HG02943 (cell line): ENCODE data around the gene FER.
"Not testable (repeated sequence)": the region's sequence is repeated elsewhere in the genome, so short reads cannot be mapped to it uniquely, and the experiment has no call there.

Source experiments
- ATAC-seq: cut with Tn5 transposase; IDR thresholded peaks from one replicate; pipeline ENCODE4 v1.9.1; 2021; ENCODE audit warnings: mild to moderate bottlenecking, low read depth, moderate library complexity; ENCODE audit not compliant: unreplicated experiment

The FER gene

DNA sequence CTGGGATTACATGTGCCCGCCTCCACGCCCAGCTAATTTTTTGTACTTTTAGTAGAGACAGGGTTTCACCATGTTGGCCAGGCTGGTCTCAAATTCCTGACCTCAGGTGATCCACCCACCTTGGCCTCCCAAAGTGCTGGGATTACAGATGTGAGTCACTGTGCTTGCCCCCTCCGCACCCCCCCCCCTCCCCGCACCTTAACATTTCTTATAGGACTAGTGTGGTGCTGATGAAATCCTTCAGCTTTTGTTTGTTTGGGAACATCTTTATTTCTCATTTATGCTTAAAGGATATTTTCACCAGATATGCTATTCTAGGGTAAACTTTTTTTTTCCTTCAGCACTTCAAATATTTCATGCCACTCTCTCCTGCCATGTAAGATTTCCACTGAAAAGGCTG lies 46.7 kb downstream of the FER start:
- not testable (repeated sequence) for ATAC-seq

DNA sequence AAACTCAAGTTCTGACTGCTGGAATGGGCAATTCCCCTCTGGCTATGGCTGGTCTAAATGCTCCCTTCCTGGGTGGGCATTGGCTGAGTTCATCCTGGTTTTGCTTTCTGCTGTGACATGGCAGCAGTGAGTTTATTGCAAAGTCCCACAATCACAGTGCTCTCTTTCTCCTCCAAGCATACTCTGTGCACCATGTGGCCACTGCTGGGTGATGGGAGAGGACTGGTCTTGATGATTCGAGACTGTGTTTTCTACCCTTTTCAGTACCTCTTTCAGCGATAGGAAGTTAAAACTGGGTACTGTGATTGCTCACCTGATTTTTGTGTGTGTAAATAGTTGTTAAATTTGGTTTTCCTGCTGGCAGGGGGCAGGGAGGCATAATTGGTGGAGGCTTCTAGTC lies 49.7 kb downstream of the FER start:
- no peak for ATAC-seq

DNA sequence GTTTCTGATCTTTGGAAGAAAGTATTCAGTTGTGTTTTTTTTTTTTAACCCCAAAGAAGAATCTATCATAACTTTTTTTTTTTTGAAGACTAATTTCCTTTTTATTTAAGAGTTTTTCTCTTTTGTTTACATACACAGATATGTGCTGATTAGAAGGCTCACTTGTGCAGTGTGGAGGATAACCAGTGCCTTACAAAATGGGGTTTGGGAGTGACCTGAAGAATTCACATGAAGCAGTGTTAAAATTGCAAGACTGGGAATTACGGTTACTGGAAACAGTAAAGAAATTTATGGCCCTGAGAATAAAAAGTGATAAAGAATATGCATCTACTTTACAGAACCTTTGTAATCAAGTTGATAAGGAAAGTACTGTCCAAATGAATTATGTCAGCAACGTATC lies 50.3 kb downstream of the FER start:
- ATAC-seq = no peak

DNA sequence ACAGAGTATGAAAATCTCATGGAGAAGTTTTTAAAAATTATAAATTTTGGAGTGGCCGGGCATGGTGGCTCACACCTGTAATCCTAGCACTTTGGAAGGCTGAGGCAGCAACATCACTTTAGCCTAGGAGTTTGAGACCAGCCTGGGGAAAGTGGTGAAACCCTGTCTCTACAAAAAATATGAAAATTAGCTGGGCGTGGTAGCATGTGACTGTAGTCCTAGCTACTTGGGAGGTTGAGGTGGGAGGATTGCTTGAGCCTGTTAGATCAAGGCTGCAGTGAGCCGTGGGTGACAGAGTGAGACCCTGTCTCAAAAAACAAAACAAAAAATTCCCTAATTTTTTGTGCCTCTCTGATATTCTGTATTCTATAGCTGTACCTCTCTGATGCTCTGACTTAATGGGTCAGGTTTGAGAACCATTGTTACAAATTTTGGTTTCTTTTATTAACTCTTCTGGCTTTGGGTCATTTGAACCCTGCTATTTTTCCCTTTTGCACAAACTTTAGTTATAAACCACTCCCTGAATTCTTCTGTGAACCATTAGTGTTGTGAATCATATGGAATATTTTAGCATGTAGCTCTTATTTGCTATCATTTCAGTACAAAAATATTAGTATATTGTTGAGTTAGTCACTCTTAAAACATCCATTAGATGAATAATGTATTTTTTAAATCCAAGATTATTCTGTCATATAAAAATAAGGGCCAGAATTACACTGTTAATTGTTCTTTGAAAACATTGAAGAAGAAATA lies 51.0 kb downstream of the FER start:
- ATAC-seq = no peak

DNA sequence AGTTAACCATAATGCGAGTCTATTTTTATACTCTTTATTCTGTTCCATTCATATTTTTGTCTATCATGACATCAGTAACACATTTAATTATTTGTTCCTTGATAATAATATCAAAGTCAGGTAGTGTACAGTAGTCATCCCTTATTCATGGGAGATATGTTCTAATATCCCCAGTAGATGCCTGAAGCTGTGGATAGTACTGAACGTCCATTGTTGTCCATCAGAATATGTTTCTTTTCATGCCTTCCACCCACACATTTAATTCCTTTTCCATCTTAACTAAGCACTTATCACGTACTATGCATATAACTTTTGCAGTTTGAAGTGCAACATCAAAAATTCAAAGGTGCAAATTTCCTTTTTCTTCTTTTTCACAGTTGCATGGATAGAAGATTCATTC lies 53.6 kb downstream of the FER start:
- ATAC-seq = no peak

DNA sequence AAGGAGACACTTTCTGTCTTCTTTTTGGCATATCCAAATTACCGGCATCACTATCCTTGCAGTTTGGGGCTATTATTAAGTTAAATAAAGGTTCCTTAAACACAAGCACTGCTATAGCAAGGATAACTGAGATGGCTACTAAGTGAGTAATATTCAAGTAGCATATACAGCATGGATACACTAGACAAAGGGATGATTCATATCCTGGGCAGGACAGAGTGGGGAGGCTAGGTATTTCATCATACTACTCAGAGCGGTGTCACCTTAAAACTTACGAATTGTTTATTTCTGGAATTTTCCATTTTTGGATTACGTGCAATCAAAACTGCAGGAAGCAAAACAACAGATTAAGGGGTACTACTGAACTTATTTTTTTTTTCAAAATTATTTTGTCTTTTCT lies 54.1 kb downstream of the FER start:
- ATAC-seq = no peak

DNA sequence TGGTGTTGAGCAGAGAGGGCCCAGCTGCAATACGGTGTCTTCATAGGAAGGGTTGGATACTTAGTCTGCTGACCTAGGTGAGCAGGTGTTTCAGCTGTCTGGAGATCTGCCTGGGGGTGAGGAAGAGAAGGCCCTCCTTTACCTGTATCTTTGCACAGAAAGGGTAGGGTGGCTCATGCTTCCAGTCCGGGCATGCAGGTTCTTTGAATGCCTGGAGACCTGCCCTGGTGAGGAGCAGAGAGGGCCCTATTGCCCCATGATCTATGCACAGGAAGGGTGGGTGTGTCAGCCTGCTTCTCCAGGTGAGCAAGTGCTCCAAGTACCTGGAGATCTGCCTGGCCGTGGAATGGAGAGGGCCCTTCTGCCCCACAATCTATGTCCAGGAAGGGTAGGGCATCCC lies 63.0 kb downstream of the FER start:
- ATAC-seq = no peak

DNA sequence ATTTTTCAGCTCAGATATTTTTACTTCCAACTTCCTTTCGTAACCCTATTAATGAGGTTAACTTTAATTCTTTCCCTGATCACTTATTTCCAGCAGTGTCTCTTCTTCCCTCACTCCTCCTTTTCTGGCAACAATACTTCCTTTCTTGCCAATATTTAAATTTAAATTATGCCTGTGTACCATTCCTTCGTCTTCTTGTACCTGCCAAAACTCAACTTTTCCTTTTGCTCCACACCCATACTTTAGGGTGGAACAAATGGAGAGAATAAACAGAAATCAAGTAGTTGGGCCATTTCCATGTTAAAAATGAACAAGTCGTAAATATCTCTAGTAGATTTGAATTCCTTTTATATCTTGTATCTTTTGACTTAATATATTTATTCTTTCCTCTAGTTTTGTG lies 66.0 kb downstream of the FER start:
- ATAC-seq = no peak

DNA sequence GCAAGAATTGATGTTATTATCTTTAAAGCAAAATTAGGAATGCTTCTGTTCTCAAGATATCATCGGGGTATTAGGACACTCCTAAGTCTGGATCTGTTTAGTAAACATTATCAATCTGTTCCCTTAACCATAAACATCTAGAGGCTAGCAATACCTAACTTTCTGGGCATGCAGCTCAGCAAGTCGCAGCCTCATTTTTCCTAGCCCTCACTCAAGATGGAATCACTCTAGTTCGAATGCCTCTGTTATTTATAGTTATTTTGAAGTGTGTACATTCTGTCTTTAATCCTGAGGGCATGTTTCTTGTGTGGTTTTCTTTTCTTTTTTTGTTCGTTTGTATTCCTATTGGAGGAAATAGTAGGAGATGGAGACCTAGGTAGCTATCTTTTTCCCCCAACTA lies 66.9 kb downstream of the FER start:
- ATAC-seq = no peak

DNA sequence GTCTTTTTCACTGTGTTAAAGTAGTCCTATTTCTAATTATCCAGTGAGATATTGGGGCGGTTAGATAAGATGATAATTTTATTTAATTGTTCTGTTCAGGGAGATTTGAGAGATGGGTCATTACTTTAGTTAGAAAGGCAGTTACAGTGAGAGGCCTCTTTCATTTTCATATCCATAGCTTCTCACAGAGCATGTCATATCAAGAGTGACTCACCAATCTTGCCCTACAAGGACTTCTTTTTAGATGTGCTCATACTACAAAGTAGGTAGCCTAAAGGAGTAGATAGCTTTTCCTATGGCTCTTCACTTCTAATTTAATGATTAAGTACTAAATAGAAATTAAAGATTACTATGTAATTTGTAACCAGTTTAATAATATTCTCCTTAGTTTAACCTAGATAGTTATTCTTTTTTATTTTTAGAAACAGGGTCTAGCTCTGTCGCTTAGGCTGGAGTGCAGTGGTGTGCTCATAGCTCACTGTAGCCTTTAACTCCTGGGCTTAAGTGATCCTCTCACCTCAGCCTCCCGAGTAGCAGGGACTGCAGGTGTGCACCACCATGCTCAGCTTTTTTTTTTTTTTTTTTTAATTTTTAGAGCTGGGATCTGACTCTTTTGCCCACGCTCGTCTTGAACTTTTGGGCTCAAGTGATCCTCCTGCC lies 71.0 kb downstream of the FER start:
- ATAC-seq = peak; percentile 92

DNA sequence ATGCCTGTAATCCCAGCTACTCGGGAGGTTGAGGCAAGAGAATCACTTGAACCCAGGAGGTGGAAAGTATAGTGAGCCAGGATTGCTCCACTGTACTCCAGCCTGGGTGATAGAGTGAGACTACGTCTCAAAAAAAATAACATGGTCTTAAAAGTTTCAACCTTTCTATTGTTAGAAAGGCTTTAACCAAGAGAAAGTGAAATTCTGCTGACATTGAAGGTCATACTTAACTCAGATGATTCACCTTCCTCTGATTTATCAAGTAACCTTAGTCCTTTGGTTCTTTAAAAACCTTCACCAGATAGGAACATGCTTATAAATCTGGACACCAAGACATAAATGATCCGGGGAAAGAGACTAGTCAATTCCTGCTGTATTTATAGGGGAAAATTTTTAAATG lies 73.3 kb downstream of the FER start:
- ATAC-seq = no peak

DNA sequence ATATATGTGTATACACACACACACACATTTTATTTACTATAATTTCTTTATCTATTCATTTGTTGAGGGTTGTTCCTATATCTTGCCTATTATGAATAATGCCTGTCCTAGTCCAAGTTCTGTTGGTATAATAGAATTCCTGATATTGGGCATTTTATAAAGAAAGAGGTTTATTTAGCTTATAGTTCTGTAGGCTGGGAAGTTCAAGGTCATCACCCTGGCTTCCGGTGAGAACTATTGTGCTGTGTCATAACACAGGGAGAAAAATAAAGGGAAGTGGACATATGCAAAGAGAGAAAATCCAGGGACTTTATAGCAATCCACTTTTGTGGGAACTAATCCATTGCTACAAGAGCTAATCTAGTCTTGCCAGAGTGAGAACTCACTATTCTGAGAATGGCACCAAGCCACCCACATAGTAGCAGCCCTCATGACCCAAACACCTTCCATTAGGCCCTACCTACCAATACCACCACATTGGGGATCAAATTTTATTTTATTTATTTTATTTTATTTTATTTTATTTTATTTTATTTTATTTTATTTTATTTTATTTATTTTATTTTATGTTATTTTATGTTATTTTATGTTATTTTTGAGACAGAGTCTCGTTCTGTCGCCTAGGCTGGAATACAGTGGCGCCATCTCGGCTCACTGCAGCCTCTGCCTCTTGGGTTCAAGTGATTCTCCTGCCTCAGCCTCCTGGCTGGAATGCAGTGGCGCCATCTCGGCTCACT lies 74.7 kb downstream of the FER start:
- ATAC-seq = no peak

DNA sequence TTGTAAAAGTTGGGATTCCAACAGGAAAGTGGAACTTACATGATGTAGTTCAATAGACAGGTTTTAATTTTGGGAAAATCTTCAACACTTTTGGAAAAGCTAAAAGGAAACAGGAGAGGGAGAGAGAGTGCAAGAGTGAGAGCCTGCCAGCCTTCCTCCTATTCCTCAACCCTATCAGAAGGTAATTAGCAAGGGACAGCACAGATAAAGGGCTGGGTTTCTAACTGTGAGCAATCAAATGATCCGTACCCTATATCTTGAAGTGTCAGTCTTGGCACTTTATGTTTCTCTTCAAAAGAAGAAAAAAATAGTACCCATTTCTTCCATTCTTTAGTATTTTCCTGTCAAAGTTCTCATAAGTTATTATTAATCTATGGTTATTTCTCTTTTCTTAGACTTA lies 79.4 kb downstream of the FER start:
- ATAC-seq = no peak

DNA sequence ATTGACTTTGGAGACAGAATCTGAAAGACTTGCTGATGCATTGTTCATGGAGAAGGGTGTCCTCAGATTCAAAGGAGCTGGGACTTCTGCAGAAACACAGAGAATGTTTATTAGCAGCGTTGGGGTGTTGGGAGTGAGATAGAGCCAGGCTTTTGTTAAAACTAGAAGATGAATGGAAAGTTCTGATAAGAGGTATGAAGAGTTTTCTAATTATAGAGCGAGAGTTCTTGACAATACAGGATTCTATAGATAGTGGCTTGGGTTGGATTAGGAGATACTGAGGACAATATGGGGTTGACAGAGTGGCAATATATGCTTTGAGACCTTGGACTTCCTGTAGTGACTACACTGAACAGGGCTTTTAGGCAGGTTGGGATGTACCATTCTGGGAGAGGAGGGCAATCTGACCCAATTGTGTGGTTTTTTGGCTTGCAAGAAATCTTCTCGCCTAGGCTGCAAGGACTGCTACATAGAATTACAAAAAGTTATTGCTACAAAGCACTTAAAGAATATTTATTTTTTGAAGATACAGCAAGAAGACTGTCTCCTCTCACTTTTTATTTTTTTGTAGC lies 83.1 kb downstream of the FER start:
- ATAC-seq = no peak

DNA sequence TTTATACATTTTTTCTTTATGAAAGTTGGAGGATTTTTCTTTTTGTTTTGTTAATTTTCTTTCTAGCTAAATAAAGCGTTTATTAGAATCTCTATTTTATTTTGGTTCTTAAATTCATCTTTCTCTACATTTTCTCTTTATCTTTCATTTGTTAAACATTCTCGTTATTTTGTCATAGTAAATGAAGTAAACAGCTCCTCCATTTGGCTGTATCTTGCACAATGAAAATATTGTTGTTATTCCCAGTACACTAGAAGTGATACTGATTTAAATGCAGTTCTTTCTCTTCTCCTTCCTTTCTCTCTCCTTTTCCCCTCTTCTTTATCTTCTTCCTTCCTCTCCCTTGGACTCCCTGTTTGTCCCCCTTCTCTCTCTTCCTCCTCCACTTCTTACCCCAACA lies 88.8 kb downstream of the FER start:
- no peak for ATAC-seq

DNA sequence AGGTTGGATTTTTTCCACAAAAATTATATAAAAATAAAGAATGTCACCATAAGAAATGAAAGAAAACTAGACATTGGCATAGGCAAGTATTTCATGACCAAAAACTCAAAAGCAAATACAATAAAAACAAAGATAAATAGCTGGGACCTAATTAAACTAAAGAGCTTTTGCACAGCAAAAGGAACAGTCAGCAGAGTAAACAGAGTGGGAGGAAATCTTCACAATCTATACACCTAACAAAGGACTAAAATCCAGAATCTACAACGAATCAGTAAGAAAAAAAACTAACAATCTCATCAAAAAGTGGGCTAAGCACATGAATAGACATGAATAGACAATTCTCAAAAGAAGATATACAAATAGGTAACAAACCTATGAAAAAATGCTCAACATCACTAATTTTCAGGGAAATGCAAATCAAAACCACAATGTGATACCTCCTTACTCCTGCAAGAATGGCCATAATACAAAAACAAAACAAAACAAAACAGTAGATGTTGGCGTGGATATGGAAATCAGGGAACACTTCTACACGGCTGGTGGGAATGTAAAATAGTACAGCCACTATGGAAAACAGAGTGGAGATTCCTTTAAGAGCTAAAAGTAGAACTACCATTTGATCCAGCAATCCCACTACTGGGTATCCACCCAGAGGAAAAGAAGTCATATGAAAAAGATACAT lies 94.7 kb downstream of the FER start:
- not testable (repeated sequence) for ATAC-seq

DNA sequence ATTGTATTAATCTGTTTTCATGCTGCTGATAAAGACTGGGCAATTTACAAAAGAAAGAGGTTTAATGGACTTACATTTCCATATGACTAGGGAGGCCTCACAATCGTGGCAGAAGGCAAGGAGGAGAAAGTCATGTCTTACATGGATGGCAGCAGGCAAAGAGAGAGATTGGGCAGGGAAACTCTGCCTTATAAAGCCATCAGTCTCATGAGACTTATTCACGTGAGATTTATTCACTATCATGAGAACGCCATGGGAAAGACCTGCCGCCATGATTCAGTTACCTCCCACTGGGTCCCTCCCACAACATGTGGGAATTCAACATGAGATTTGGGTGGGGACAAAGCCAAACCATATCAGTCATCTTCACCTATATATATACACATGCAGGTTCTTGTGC lies 103.4 kb downstream of the FER start:
- not testable (repeated sequence) for ATAC-seq

DNA sequence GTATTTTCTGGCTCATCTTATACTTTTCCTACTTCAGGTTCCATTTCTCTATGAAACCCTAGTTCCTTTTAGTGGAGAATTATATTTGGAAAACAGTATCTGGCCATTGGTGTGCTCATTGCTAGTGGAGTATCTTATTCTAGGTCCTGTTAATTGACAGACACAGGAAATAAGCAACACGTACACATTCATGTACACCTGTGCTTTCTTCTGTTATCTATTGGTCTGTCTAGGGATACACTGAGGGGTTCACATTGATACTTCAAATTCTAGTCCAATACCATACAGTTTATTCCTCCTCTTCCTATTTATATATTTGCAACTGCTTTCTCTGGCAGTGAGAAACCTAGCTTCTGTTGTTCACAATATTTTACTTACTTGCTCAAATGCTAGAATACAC lies 110.2 kb downstream of the FER start:
- ATAC-seq = no peak

DNA sequence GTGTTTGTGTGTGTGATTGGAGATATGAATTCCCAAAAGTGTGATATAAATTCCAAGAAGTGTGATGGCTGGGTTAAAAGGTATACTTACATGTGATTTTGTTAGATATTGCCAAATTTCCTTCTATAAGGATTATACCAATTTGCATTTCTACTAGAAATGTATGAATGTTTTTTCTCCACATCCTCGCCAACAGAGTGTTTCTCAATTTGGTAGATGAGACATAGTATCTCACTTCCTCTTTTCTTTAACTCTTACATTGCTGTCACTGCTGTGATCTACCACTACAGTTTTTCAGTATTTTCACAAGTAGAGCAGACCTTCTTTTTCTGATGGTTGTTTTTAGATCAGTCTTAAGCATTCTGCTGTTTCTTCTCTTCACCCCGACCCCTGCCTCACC lies 111.3 kb downstream of the FER start:
- ATAC-seq = peak; percentile 90

DNA sequence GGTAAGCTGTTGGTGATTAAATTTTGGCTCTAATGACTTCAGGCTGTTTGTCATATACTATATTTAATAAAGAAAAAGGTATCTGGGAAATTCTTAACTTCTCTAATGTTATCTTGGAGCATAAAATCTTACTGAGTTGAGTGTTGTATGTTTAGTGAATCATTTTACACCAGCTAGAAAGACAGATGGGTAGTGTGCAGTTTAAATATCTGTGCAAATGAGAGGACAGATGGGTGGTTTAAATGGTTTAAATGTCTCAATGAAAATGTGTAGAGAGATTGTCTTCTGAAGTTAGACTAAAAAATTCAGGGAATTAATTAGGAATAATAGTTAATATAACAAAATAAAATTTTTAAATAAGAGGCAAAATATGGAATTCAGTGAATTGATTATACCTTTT lies 114.5 kb downstream of the FER start:
- ATAC-seq = no peak

DNA sequence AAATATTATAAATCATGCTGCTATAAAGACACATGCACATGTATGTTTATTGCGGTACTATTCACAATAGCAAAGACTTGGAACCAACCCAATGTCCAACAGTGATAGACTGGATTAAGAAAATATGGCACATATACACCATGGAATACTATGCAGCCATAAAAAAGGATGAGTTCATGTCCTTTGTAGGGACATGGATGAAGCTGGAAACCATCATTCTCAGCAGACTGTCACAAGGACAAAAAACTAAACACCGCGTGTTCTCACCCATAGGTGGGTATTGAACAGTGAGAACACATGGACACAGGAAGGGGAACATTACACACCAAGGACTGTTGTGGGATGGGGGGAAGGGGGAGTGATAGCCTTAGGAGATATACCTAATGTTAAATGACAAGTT lies 118.4 kb downstream of the FER start:
- ATAC-seq = not testable (repeated sequence)
